Heart left ventricle (tissue), 16 donors: ENCODE measurements around the gene EFHC1. TPM values are rescaled to one million over a fixed set of nuclear protein-coding genes. Genes with fewer than 3 reads are reported as not detected.
A peak's percentile ranks its signal among the peaks of the same experiment; 100 is the strongest.

Experiments used
- ATAC-seq, 4 donors: fragments of 200-7000 bp; cut with Tn5 transposase; one replicate each; pipeline ENCODE4 v1.9.1; 2020 to 2022; ENCODE audit warnings: moderate library complexity in 4 of 4, mild to moderate bottlenecking in 3 of 4, moderate number of reproducible peaks in 1 of 4
- DNase-seq, 5 donors: peaks; one replicate each; pipeline ENCODE4 v3.0.0-alpha.2; 2020
- H3K27ac ChIP-seq, 12 donors: fragments of 200-600 bp; sonication (generic) in 4 of 12; one replicate each; pipeline versions ENCODE4 v1.5.0 to v1.8.0; 2016 to 2022; ENCODE audit warnings: mild to moderate bottlenecking in 2 of 12
- H3K27me3 ChIP-seq, 9 donors: fragments of 200-600 bp; sonication (generic) in 2 of 9; one replicate each; pipeline versions ENCODE4 v1.5.1 to v1.8.0; 2016 to 2022; ENCODE audit warnings: mild to moderate bottlenecking in 3 of 9
- H3K36me3 ChIP-seq, 9 donors: fragments of 200-600 bp; sonication (generic) in 2 of 9; one replicate each; pipeline versions ENCODE4 v1.5.0 to v1.8.0; 2018 to 2022; ENCODE audit warnings: mild to moderate bottlenecking in 2 of 9
- H3K4me1 ChIP-seq, 12 donors: fragments of 200-600 bp; sonication (generic) in 4 of 12; one replicate each; pipeline versions ENCODE4 v1.5.0 to v1.8.0; 2016 to 2022; ENCODE audit warnings: mild to moderate bottlenecking in 3 of 12
- H3K4me3 ChIP-seq, 12 donors: fragments of 200-600 bp; sonication (generic) in 4 of 12; one replicate each; pipeline versions ENCODE4 v1.5.0 to v1.8.0; 2017 to 2022; ENCODE audit warnings: mild to moderate bottlenecking in 9 of 12, moderate library complexity in 4 of 12
- H3K9me3 ChIP-seq, 12 donors: fragments of 200-600 bp; sonication (generic) in 4 of 12; one replicate each; pipeline versions ENCODE4 v1.5.0 to v1.8.0; 2016 to 2022; ENCODE audit warnings: mild to moderate bottlenecking in 1 of 12
- CTCF ChIP-seq, 12 donors: fragments of 200-600 bp; sonication (generic) in 4 of 12; IDR thresholded peaks; one replicate each; pipeline versions ENCODE4 v1.5.0 to v1.8.0; 2018 to 2022; ENCODE audit warnings: antibody characterized with exemption in 12 of 12, mild to moderate bottlenecking in 5 of 12
- POLR2A ChIP-seq, 2 donors: fragments of 450-650 bp; IDR thresholded peaks; one replicate each; pipeline ENCODE4 v1.6.1; 2017; ENCODE audit warnings: antibody characterized with exemption in 2 of 2, mild to moderate bottlenecking in 2 of 2, moderate library complexity in 2 of 2
- WGBS, 4 donors: extraction: QIAGEN DNeasy Blood & Tissue Kit in 2 of 4; methylation state at CpG; one replicate each; pipeline versions ENCODE4 v1.1.5 to v1.1.7; 2013 to 2018; 5-methylcytosine and 5-hydroxymethylcytosine counted together
- intact Hi-C, 10 donors: fragments of 100-400 bp; cut with DNase I; formaldehyde crosslinking; loops; one replicate each; pipeline versions ENCODE4 v1.11.1 to v1.14.2; 2022
- polyA plus RNA-seq, 2 donors: library from polyadenylated mRNA; stranded (reverse); fragments of 200-250 nt; gene quantifications; one replicate each; pipeline ENCODE4 v1.2.3, GENCODE V29; 2013
- total RNA-seq, 9 donors: library from RNA; depleted of rRNA in 2 of 9; stranded (reverse); fragments of >200 nt in 2 of 9; fragmentation: NEBNext Ultra II Directional in 3 of 9; extraction: Animal tissue kit (Norgen Biotek cat#: 25700) in 3 of 9; gene quantifications; one replicate each; pipeline versions ENCODE4 v1.1.0 to v1.2.4, GENCODE V29; 2016 to 2023
- donor health status: ischemic (EF 13 %, LVEDD 7.1; RV severe dilation, severe dysfunction).
- donor health status: healthy with polysubstance abuse.
- donor health status: DM: no; HTN: yes; CAD: no.
- donor health status: DM: no; HTN: no; CAD: no.
- donor health status: ischemic (EF 25% LVEDD 6.9; RV normal size, moderate dysfunction).
- donor health status: ischemic (EF 25% LVEDD 5.7; RV mildly dilated, moderate dysfunction).
- donor health status: healthy.
- donor health status: DM: yes; HTN: yes; CAD: no.
- donor health status: ischemic (EF 35%, LVEDD 5.7; RV mildly dilated, moderate dysfunction).
- donor health status: nonischemic (EF 11% LVEDD 7.7; RV severe dilation, severe dysfunction).
- donor health status: DM: yes; HTN: yes; CAD: no.
- donor health status: PGD.
- donor health status: ischemic (EF 29% LVEDD 5.4; RV normal size, mild dysfunction).
- donor health status: nonischemic (EF 23%, LVEDD 6.1; RV moderate dilation, normal function).

EFHC1 gene
- total and polyA plus RNA-seq, 11 donors, result 2.6 to 14.4 (median 4.3) TPM

DNA sequence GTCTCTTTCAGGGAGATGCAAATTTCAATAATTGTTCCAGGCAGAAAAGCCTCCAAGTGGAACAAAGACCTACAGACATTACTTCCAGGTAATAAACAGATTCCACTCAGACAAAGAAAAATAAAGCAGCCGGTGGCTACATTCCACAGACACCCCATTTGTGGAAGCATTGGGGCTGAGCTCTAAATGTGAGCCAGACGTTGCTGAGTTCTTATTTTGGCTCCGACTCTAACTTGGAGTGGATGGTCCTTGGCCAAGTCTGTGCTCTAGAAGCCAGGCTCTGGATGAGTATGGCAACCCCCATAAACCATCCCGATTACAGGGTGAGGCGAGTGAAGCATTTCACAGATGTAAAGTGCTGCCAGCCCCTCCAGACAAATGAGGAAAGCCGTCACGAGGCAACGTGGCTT, 150.2 kb downstream of the EFHC1 start:
- H3K36me3 ChIP-seq, result peaks cover 0 to 5% (median 0%) of the 10 kb centered on the region in 9 donors
- intact Hi-C loops, result loop anchor here in 4 of 10 donors (5.0 to 10.0 kb wide), 3 partner anchors 53 to 145 kb away; partner anchors contain the start of gene EFHC1 (in 1 of the 4)
- H3K4me3 ChIP-seq, result peak overlapping the region in 1 of 12 donors; percentile 11
- peaks cover 24 to 98% (median 89%) of the 10 kb centered on the region in 12 donors for H3K4me1 ChIP-seq
- 25 to 36% (median 33%) methylated on average over 8 of the region's 8 CpGs for WGBS, 4 donors
- no peaks in the 10 kb centered on the region for H3K9me3 ChIP-seq
- no peaks in the 10 kb centered on the region for H3K27me3 ChIP-seq
- peak overlapping the region in 11 of 12 donors; percentile 14 to 75 (median 41) for H3K27ac ChIP-seq
- TF ChIP-seq CTCF (IDR thresholded peaks at IDR 0.05), result no peak
- TF ChIP-seq POLR2A (IDR thresholded peaks at IDR 0.05), result no peak
- DNase-seq (peak in 4 of 5 donors; percentile 42 to 76 (median 52)), ATAC-seq (peak; percentile 43 to 78 (median 72))

DNA sequence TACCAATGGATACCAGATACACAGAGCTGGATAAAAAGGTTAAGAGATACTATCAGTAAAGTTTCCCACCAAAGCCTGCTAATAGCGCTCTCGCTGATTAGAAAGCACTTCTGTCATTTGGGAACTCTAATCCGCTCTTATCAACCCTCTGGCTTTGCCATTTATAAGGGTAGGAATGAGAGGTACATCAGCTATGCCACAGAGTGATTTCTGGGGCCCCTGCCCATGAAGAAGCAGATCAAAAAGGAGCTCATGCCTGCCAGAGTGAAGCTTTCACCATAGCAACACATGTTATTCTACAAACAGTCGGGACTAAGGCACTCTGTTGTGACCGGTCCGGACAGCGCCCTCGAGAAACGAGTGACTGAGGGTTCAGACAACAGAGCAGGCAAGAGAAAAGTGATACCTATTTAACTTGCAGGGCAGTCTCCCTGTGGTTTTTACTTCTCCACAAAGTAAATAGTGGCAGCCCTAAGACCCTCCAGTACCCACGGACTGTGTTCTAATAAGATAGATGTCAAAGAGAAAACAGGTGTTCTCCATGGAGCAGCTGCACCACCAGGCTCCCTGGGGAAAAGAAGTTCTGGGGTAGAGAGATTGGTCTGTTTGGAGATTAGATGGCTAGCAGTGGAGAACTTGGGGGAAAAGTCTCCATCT, 151.1 kb downstream of the EFHC1 start:
- TF ChIP-seq POLR2A (IDR thresholded peaks at IDR 0.05), result no peak
- TF ChIP-seq CTCF (IDR thresholded peaks at IDR 0.05), result no peak
- peaks cover 0 to 5% (median 0%) of the 10 kb centered on the region in 9 donors for H3K36me3 ChIP-seq
- H3K27ac ChIP-seq, result peak overlapping the region in 10 of 12 donors; percentile 14 to 74 (median 40)
- WGBS, 4 donors, result 42 to 58% (median 52%) methylated on average over 10 of the region's 10 CpGs
- H3K9me3 ChIP-seq, result no peaks in the 10 kb centered on the region
- intact Hi-C loops, result loop anchor here in 4 of 10 donors (5.0 to 10.0 kb wide), 3 partner anchors 54 to 146 kb away; partner anchors contain the start of gene EFHC1 (in 1 of the 4)
- ATAC-seq (peak in 2 of 4 donors; percentile 20 to 22), DNase-seq (no peak)
- H3K27me3 ChIP-seq, result no peaks in the 10 kb centered on the region
- no peak overlapping the region for H3K4me3 ChIP-seq
- peaks cover 26 to 97% (median 87%) of the 10 kb centered on the region in 12 donors for H3K4me1 ChIP-seq

DNA sequence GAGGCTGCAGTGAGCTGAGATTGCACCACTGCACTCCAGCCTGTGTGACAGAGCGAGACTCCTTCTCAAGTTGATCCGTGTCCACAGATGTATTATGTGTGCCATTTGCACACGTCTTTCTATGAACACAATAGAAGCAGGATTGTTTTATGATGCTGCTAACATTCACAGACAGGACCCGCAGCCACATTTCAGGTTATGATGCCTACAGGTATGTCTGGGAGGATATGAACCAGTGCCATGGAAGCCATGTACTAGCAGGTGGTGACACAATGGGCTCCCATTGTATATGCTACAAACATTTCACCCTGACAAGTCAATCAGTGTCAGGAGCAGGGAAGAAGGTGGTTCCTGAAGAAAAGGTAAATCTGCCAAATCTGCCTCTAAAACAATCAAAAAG, 152.4 kb downstream of the EFHC1 start:
- no peak for ATAC-seq
- TF ChIP-seq POLR2A (IDR thresholded peaks at IDR 0.05) (no peak), CTCF (IDR thresholded peaks at IDR 0.05) (no peak)
- intact Hi-C loops, result loop anchor here in 4 of 10 donors (5.0 to 10.0 kb wide), 3 partner anchors 55 to 148 kb away; partner anchors contain the start of gene EFHC1 (in 1 of the 4)
- no peak overlapping the region for H3K4me3 ChIP-seq
- no peaks in the 10 kb centered on the region for H3K9me3 ChIP-seq
- DNase-seq, result no peak
- WGBS, 4 donors, result 91 to 100% (median 94%) methylated on average over 4 of the region's 4 CpGs
- H3K27me3 ChIP-seq, result no peaks in the 10 kb centered on the region
- peaks cover 18 to 86% (median 75%) of the 10 kb centered on the region in 12 donors for H3K4me1 ChIP-seq
- H3K27ac ChIP-seq, result peak overlapping the region in 2 of 12 donors; percentile 47 to 48
- peaks cover 0 to 5% (median 0%) of the 10 kb centered on the region in 9 donors for H3K36me3 ChIP-seq

DNA sequence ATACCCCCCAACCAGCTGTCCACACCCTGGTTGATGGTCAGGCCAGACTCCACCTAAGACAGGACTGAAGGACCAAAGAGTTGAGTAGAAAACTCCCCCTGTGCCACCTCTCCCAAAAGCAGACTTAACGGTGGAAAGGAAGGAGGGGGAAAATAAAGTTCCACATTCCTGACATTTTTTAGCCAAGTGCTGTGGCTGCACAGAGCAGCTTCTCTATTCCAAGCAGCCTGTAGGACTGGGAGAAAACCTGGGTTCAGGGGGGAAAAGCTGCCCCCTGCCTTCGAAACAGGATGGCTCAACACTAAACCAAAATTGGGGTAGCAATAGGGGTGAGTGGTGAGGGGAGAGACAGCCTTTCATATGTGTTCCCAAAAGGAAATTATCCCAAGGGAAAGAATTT, 153.2 kb downstream of the EFHC1 start:
- intact Hi-C loops, result loop anchor here in 4 of 10 donors (5.0 to 10.0 kb wide), 3 partner anchors 56 to 148 kb away; partner anchors contain the start of gene EFHC1 (in 1 of the 4)
- Histone ChIP-seq H3K27ac (peak overlapping the region in 6 of 12 donors; percentile 3 to 49 (median 41)), H3K4me3 (peak overlapping the region in 3 of 12 donors; percentile 5 to 25 (median 13)), H3K36me3 (peaks cover 0 to 5% (median 0%) of the 10 kb centered on the region in 9 donors), H3K4me1 (peaks cover 13 to 87% (median 75%) of the 10 kb centered on the region in 12 donors), H3K9me3 (no peaks in the 10 kb centered on the region), H3K27me3 (no peaks in the 10 kb centered on the region)
- DNase-seq, result no peak
- WGBS, 4 donors, result 26 to 28% (median 27%) methylated on average over 2 of the region's 2 CpGs
- ATAC-seq, result no peak
- TF ChIP-seq CTCF (IDR thresholded peaks at IDR 0.05) (peak in 1 of 12 donors; percentile 7), POLR2A (IDR thresholded peaks at IDR 0.05) (no peak)
